T-cell (primary cell): ENCODE measurements around the gene PALD1. TPM values are rescaled to one million over a fixed set of nuclear protein-coding genes. Genes with fewer than 3 reads are reported as not detected.

ENCODE experiments used
- ATAC-seq, 4 experiments: fragments of 200-7000 bp in 3 of 4; fragments of 150-1000 bp in 1 of 4; cut with Tn5 transposase; replicated peaks in 1 of 4; 1 replicate in 3 of 4; 2 replicates in 1 of 4; pipeline ENCODE4 v1.10.0; 2021; ENCODE audit warnings: moderate library complexity in 3 of 4, mild to moderate bottlenecking in 2 of 4, moderate number of reproducible peaks in 1 of 4
- CTCF ChIA-PET, 2 donors: fragments of 300-600 bp; sonication (Branson Sonifier 250); formaldehyde crosslinking; loops; one replicate each; lab custom pipeline; 2022; ENCODE audit warnings: antibody characterized with exemption in 2 of 2; lab: Charles Lee
- POLR2A ChIA-PET, 2 donors: fragments of 300-600 bp; sonication (Branson Sonifier 250); formaldehyde crosslinking; loops; one replicate each; lab custom pipeline; 2022; ENCODE audit warnings: antibody characterized with exemption in 2 of 2; lab: Charles Lee
- DNase-seq, 35 experiments: peaks; one replicate each; pipeline versions ENCODE4 v3.0.0 to v3.0.0-alpha.2; 2013 to 2023
- H3K27ac ChIP-seq: one replicate; pipeline ENCODE4 v1.5.1; 2013; ENCODE audit warnings: low read length
- H3K27me3 ChIP-seq, 2 experiments: replicated peaks in 1 of 2; 1 replicate in 1 of 2; 2 replicates in 1 of 2; pipeline versions ENCODE4 v1.6.1 to v1.7.0; 2013; ENCODE audit warnings: low read length in 1 of 2, mixed read lengths in 1 of 2; ENCODE audit not compliant: control insufficient read depth in 2 of 2, insufficient read depth in 2 of 2; ENCODE audit errors: extremely low read depth in 1 of 2
- H3K36me3 ChIP-seq, 2 donors: 1 replicate in 1 of 2; 2 replicates in 1 of 2; pipeline versions ENCODE4 v1.6.1 to v1.7.0; 2013; ENCODE audit warnings: low read length in 1 of 2; ENCODE audit not compliant: control insufficient read depth in 2 of 2, insufficient read depth in 1 of 2; ENCODE audit errors: extremely low read depth in 1 of 2
- H3K4me1 ChIP-seq, 2 experiments: 1 replicate in 1 of 2; 2 replicates in 1 of 2; pipeline versions ENCODE4 v1.6.1 to v1.7.0; 2013; ENCODE audit warnings: low read length in 2 of 2, mixed read lengths in 1 of 2; ENCODE audit not compliant: insufficient read depth in 2 of 2, control insufficient read depth in 1 of 2; ENCODE audit errors: extremely low read depth in 1 of 2
- H3K4me3 ChIP-seq, 2 donors: 1 replicate in 1 of 2; 2 replicates in 1 of 2; pipeline versions ENCODE4 v1.5.1 to v1.7.0; 2013; ENCODE audit warnings: mild to moderate bottlenecking in 2 of 2, low read length in 1 of 2, moderate library complexity in 1 of 2; ENCODE audit not compliant: control insufficient read depth in 1 of 2; ENCODE audit errors: extremely low read depth in 1 of 2
- H3K9me3 ChIP-seq: 2 replicates; pipeline ENCODE4 v1.7.0; 2013
- H3K27ac Mint-ChIP-seq, 2 donors: one replicate each; pipeline ENCODE4 v1.8.0; 2020 to 2021; ENCODE audit warnings: mild to moderate bottlenecking in 2 of 2, mixed read lengths in 2 of 2
- H3K27me3 Mint-ChIP-seq, 2 donors: one replicate each; pipeline ENCODE4 v1.8.0; 2021 to 2022; ENCODE audit warnings: mixed read lengths in 2 of 2
- H3K36me3 Mint-ChIP-seq: one replicate; pipeline ENCODE4 v1.8.0; 2021; ENCODE audit warnings: mixed read lengths
- H3K4me1 Mint-ChIP-seq, 3 donors: one replicate each; pipeline ENCODE4 v1.8.0; 2020 to 2022; ENCODE audit warnings: mixed read lengths in 3 of 3, mild to moderate bottlenecking in 1 of 3
- H3K4me3 Mint-ChIP-seq, 3 donors: one replicate each; pipeline ENCODE4 v1.8.0; 2020 to 2022; ENCODE audit warnings: mild to moderate bottlenecking in 3 of 3, mixed read lengths in 3 of 3, moderate library complexity in 3 of 3
- H3K9me3 Mint-ChIP-seq, 3 donors: one replicate each; pipeline ENCODE4 v1.8.0; 2020 to 2022; ENCODE audit warnings: mixed read lengths in 3 of 3
- WGBS: methylation state at CpG from one replicate; pipeline ENCODE4 v1.1.5; 2013; ENCODE audit warnings: missing lambda C conversion rate; ENCODE audit not compliant: insufficient coverage; 5-methylcytosine and 5-hydroxymethylcytosine counted together
- total RNA-seq, 35 experiments: library from RNA in 6 of 35; stranded (reverse) in 6 of 35; fragments of 120-200 nt in 1 of 35; gene quantifications; one replicate each; pipeline versions ENCODE4 v1.2.1 to v1.2.4 and lab custom pipeline; 2013 to 2026

PALD1 gene
- total RNA-seq, 5 donors from 2014 or later (not counting 1 experiment from before 2014, with no cell fraction given), result 0.10 to 0.38 (median 0.13) TPM

GRCh38 chr10:70509757-70510147, 31.2 kb downstream of the PALD1 start:
- no peak overlapping the region for H3K27ac Mint-ChIP-seq
- 86% methylated on average over 6 of the region's 7 CpGs for whole genome bisulfite sequencing
- CTCF ChIA-PET, result no interaction called here

DNA sequence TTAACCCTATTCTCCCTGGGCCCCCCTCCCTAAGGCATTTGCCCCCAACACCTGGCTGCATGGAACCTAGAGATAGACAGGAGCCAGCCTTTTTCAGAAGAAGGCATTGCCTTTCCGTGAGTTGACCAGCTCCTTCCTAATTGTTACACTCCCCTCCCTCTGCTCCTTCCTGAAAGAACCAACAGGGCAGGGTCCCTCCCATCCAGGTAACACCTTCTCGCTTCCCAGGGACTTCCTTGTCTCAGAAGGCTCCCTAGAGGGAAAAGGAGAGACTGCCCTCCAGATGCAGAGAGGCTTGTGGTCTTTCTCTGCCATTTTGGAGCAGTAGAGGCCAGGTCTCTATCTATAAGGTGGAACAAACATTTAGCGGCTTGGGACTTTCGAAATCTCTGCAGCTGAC, 31.9 kb downstream of the PALD1 start:
- Mint-ChIP-seq H3K9me3 (no peaks in the 10 kb centered on the region), H3K36me3 (no peaks in the 10 kb centered on the region), H3K4me3 (no peak overlapping the region), H3K27ac (no peak overlapping the region), H3K4me1 (peaks cover 0 to 3% (median 0%) of the 10 kb centered on the region in 3 donors), H3K27me3 (no peaks in the 10 kb centered on the region)
- Histone ChIP-seq H3K4me3 (no peak overlapping the region), H3K9me3 (no peaks in the 10 kb centered on the region), H3K27ac (no peak overlapping the region), H3K36me3 (peaks cover 0 to 2% of the 10 kb centered on the region in 2 donors), H3K4me1 (no peaks in the 10 kb centered on the region), H3K27me3 (peaks cover 0 to 33% of the 10 kb centered on the region in 2 experiments)
- ATAC-seq, result no peak
- 95% methylated on average over 3 of the region's 4 CpGs for WGBS
- POLR2A ChIA-PET, result no interaction called here
- CTCF ChIA-PET, result no interaction called here
- no peak for DNase-seq

More at GRCh38 chr10:70509757-70510147, 31.2 kb downstream of the PALD1 start:
- H3K36me3 Mint-ChIP-seq, result no peaks in the 10 kb centered on the region
- Histone ChIP-seq H3K9me3 (no peaks in the 10 kb centered on the region), H3K4me1 (no peaks in the 10 kb centered on the region), H3K4me3 (no peak overlapping the region), H3K27me3 (peaks cover 0 to 33% of the 10 kb centered on the region in 2 experiments), H3K36me3 (peaks cover 0 to 2% of the 10 kb centered on the region in 2 donors), H3K27ac (no peak overlapping the region)
- peaks cover 0 to 3% (median 0%) of the 10 kb centered on the region in 3 donors for H3K4me1 Mint-ChIP-seq
- no peaks in the 10 kb centered on the region for H3K9me3 Mint-ChIP-seq
- ATAC-seq (no peak), DNase-seq (no peak)
- H3K27me3 Mint-ChIP-seq, result no peaks in the 10 kb centered on the region
- POLR2A ChIA-PET, result no interaction called here
- no peak overlapping the region for H3K4me3 Mint-ChIP-seq

- no peak for ATAC-seq
Observed at GRCh38 chr10:70510904-70511303, 32.3 kb downstream of the PALD1 start.

DNA sequence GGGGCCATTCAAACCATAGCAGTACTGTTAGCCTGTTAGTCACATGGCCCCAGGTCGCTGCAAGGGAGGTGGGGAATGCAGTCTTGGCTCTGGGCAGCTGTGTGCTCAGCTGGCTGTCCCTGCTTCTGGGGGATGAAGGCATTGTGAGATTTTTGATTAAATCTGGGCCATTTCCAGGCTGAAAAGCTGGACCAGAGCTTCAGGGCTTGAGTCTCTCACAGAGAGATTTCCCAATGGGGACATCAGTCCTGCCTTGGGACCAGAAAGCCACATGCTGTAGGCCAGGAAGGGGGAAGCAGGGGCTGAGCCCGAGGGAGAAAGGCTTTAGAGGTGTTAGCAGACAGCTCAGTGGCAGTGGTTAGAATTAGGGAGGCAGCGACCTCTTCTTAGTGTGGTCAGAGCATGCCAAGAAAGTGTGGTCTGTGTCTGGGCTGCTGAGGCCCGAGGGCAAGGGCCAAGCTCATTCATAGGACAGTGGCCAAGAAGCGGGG, 33.6 kb downstream of the PALD1 start:
- no peak overlapping the region for H3K27ac ChIP-seq
- peaks cover 0 to 31% of the 10 kb centered on the region in 2 experiments for H3K27me3 ChIP-seq
- Mint-ChIP-seq H3K4me1 (peaks cover 0 to 3% (median 0%) of the 10 kb centered on the region in 3 donors), H3K27me3 (no peaks in the 10 kb centered on the region), H3K27ac (no peak overlapping the region), H3K36me3 (no peaks in the 10 kb centered on the region), H3K4me3 (no peak overlapping the region), H3K9me3 (no peaks in the 10 kb centered on the region)
- H3K4me1 ChIP-seq, result no peaks in the 10 kb centered on the region
- no peak for DNase-seq
- WGBS, result 69% methylated on average over 5 of the region's 5 CpGs
- CTCF ChIA-PET, result no interaction called here
- no peaks in the 10 kb centered on the region for H3K9me3 ChIP-seq
- H3K4me3 ChIP-seq, result no peak overlapping the region
- no peak for ATAC-seq
- peaks cover 0 to 2% of the 10 kb centered on the region in 2 donors for H3K36me3 ChIP-seq
- POLR2A ChIA-PET, result no interaction called here

More at GRCh38 chr10:70510904-70511303, 32.3 kb downstream of the PALD1 start:
- no peaks in the 10 kb centered on the region for H3K27me3 Mint-ChIP-seq
- Histone ChIP-seq H3K27me3 (peaks cover 0 to 33% of the 10 kb centered on the region in 2 experiments), H3K9me3 (no peaks in the 10 kb centered on the region), H3K36me3 (peaks cover 0 to 2% of the 10 kb centered on the region in 2 donors), H3K4me1 (no peaks in the 10 kb centered on the region), H3K4me3 (no peak overlapping the region), H3K27ac (no peak overlapping the region)
- DNase-seq, result no peak
- H3K4me3 Mint-ChIP-seq, result no peak overlapping the region
- ChIA-PET POLR2A (no interaction called here), CTCF (no interaction called here)
- no peaks in the 10 kb centered on the region for H3K9me3 Mint-ChIP-seq
- 75% methylated on average over 6 of the region's 6 CpGs for WGBS
- H3K36me3 Mint-ChIP-seq, result no peaks in the 10 kb centered on the region
- H3K27ac Mint-ChIP-seq, result no peak overlapping the region
- peaks cover 0 to 3% (median 0%) of the 10 kb centered on the region in 3 donors for H3K4me1 Mint-ChIP-seq

DNA sequence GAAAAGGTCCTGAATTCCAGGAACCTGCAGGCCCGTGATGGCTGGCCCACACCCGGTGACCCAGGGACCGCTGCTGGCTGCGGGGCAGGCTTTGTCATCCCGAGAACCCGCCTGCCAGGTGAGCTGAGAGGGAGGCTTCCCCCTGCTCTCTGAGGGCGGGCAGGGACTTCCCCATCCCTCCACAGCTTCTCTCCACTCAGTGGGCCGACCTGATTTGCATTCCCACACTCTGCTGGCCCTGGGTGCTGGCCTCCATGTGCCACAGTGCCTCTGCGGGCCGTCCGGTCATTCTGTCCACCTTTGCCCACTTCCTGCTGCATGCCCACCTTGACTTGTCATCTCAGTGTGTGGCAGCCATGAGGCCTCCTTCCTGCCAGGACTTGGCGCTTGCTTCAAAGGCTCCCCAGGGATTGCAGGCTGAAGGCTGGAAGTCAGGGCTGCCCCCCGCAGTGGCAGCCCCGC, 35.3 kb downstream of the PALD1 start:
- Histone ChIP-seq H3K4me1 (no peaks in the 10 kb centered on the region), H3K27ac (no peak overlapping the region), H3K36me3 (no peaks in the 10 kb centered on the region), H3K4me3 (no peak overlapping the region), H3K27me3 (peaks cover 0 to 31% of the 10 kb centered on the region in 2 experiments), H3K9me3 (no peaks in the 10 kb centered on the region)
- ATAC-seq (no peak), DNase-seq (no peak)
- WGBS, result 31% methylated on average over 12 of the region's 14 CpGs
- Mint-ChIP-seq H3K27me3 (no peaks in the 10 kb centered on the region), H3K36me3 (no peaks in the 10 kb centered on the region), H3K4me1 (peaks cover 0 to 3% (median 0%) of the 10 kb centered on the region in 3 donors), H3K4me3 (no peak overlapping the region), H3K9me3 (no peaks in the 10 kb centered on the region), H3K27ac (no peak overlapping the region)
- CTCF ChIA-PET, result no interaction called here
- POLR2A ChIA-PET, result no interaction called here

DNA sequence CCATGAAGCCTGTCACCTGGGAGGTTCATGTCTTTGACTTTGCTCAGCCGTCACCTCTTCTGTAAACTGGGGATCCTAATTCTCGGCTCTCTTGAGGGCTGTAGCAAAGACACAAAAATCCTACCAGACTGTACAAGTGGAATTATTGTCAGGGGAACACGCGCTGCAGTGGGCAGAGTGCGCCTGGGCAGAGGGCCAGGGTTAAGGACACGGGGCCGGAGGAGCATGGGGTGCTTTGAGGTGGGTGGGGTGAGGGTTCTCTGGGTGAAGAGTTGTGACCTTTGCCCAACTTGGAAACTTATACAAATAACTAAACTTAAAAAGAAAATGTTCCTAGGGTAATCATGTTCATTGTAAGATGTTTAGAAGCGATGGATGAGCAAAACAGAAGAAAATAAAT, 36.0 kb downstream of the PALD1 start:
- Mint-ChIP-seq H3K27me3 (no peaks in the 10 kb centered on the region), H3K4me1 (no peaks in the 10 kb centered on the region), H3K27ac (no peak overlapping the region), H3K9me3 (no peaks in the 10 kb centered on the region), H3K4me3 (no peak overlapping the region), H3K36me3 (no peaks in the 10 kb centered on the region)
- ChIA-PET CTCF (no interaction called here), POLR2A (no interaction called here)
- peaks cover 0 to 26% of the 10 kb centered on the region in 2 experiments for H3K27me3 ChIP-seq
- H3K27ac ChIP-seq, result no peak overlapping the region
- no peak overlapping the region for H3K4me3 ChIP-seq
- no peaks in the 10 kb centered on the region for H3K36me3 ChIP-seq
- no peaks in the 10 kb centered on the region for H3K9me3 ChIP-seq
- DNase-seq, result no peak
- WGBS, result no CpG with 5 or more reads among the region's 8 CpGs
- H3K4me1 ChIP-seq, result no peaks in the 10 kb centered on the region
- no peak for ATAC-seq
